HG02642 (cell line): ENCODE data around the gene FIP1L1.
"Not testable (repeated sequence)": the region's sequence is repeated elsewhere in the genome, so short reads cannot be mapped to it uniquely, and the experiment has no call there.

ENCODE experiments used
- ATAC-seq: cut with Tn5 transposase; IDR thresholded peaks from one replicate; pipeline ENCODE4 v1.9.1; 2021; ENCODE audit warnings: mild to moderate bottlenecking; ENCODE audit not compliant: unreplicated experiment, poor library complexity

Gene FIP1L1

DNA sequence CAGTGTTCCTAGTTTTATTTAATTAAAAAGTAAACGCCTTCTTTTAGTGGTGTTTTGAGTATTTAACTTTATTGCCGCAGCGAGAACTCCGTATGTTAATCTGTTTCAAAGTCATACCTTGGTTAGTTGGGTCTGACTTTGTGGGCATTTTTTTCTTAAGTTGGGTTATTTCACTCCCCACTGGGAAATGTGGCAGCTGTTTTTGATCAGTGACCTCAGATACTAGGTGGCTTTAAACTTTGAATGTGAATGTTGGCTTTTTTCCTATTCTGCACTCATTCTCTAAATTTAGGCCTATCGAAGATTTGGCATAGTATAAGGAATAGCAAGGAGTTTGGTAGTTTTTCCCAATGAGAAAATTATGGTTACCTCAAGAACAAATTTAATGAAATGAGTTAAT, 85.9 kb downstream of the FIP1L1 start:
- no peak for ATAC-seq

DNA sequence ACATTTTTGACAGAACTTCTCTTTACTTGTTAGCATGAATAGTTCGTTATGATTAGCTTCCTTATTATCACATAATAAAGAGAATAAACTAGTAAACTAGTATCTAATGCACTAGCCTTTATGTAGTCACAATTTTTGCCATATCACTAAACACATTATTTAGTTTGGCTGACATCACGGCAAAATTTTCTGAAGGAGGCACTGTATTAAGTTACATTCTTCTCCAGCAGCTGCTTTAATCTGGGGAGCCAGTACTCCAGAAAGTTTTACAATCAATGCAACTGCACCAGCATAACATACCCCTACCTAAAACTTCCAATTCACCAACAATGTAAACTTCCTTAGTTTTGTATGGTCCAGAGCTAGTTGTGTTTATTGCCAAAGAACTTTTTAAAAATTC, 87.8 kb downstream of the FIP1L1 start:
- ATAC-seq = no peak

DNA sequence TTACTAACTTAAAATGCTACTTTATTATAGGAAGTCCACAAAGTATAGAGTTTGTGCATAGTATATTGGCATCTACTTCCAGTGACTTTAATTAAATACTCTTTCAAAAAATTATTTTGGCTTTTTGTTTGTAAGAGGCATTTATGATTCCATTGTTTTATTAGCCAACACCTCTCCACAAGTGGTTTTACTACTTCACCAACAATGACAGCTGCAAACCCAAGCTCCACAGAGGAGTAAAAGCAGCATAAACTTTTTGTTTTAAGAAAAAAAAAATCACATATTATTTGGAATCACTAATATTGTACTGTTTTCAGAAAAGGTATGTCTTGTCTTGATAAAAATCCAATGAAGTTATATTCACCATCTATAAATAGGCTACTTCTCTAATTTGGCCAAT, 88.5 kb downstream of the FIP1L1 start:
- no peak for ATAC-seq

DNA sequence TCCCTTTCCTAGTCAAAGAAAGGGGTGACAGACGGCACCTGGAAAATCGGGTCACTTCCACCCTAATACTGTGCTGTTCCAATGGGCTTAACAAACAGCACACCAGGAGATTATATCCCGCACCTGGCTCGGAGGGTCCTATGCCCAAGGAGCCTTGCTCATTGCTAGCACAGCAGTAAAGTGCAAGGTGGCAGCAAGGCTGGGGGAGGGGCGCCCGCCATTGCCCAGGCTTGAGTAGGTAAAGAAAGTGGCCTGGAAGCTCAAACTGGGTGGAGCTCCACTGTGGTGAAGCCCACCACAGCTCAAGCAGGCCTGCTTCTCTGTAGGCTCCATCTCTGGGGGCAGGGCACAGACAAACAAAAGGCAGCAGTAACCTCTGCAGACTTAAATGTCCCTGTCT, 89.1 kb downstream of the FIP1L1 start:
- not testable (repeated sequence) for ATAC-seq

DNA sequence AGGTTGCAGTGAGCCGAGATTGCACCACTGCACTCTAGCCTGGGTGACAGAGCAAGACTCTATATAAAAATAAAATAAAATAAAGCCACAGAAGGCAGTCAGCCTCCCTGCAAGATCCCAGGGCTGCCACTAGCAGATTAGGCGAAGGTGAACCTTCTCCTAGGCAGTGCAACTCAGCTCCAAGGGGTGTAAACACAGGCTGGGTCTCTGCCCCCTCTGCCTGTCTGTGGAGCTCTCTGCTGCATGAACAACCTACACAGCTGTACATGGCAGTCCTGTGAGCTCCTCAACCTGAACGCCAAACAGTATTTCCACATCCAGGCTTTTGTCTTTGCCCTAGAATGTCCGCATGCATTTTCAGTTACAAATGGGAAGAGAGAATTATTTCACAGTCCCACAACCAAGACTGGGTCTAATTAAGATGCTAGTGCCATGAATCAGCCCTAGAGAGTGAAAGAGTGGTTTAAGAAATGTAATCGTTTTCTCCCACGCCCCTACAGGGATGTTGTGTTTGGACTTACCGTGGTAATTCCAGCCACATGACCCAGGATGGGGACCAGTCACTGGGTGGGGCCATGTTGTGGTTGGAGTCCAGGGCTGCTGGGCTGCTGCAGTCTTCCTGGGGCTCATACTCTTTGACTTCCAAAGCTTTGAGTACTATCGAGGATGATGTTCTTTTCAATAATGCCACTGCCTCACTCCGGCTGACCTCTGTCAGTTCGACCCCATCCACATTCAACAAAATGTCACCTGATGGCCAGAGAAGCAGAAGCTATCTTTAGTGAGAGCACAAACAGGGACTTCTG, 99.0 kb downstream of the FIP1L1 start:
- ATAC-seq = no peak

DNA sequence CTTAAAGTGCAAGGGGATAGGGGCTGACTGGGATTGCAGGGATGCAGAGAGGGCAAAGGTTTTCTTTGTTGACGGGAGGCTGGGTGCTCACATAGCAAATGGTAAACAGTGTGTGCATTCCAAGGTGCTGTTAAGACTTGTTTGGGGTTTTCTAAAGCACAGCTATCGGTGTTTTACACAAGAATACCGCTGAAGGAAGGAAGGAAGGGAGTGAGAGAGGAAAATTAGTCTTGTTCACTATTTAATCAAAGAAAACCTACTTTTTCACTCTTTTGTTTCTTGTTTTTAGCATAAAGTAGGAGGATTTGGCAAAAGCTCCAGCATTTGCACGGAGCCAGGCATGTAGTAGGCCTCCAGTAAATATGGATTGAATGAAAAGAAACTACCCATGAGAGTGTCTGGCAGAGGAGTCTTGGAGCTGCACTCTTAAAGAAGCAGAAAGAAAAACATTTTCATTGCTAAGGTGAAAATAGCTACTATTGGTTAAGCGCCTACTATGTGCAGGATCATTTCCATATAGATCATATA, 99.7 kb downstream of the FIP1L1 start:
- ATAC-seq = no peak

DNA sequence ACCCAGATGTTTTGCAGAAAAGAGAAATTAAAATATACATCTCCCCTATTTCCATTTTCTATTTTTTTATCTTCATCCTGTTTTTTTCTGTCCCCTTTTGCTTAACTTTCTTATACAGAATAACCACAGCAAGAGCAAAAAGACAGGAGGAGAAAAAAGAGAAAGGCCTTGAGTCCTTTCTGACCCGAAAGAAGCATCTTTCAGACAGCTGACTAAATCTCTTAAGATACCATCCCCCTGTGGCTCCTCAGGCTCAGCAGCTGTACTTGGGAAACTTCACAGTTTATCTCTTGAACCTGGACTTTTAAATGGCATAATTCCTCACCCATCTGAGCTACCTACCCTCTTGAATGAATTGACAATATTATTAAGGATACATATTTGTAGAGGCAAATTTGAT, 100.2 kb downstream of the FIP1L1 start:
- no peak for ATAC-seq

DNA sequence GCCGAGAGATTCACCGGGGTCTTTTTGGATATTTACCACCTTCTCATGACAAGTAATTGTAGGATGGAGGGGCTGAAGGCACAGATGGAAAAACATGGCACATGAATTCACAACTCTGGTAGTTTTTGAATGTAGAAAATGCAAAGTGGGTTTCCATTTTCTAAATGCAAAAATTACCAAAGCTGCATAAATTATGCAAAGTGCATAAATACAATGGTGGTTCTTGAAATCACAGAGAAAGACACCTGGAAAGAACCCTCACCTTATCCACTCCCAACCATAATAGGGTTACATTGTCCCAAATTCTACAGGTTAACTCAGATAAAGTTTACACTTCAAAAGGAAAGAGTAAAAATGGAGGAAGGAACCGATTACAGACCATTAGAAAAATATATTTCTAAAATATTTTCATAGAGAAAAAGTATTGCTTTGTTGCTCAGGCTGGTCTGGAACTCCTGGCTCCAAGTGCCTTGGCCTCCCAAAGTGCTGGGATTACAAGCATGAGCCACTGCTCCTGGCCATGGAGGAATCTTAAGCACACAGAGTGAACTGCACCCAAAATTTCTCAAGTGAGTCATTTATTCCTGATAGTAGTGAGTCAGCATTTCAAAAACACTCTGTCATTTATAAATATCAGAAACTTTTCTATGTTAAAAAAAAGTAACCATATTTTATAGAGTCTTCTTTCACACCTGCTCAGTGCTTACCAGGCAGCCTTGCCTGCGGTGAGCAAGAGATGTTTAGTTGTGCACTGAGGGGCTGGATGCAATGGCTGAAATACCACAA, 101.4 kb downstream of the FIP1L1 start:
- no peak for ATAC-seq

DNA sequence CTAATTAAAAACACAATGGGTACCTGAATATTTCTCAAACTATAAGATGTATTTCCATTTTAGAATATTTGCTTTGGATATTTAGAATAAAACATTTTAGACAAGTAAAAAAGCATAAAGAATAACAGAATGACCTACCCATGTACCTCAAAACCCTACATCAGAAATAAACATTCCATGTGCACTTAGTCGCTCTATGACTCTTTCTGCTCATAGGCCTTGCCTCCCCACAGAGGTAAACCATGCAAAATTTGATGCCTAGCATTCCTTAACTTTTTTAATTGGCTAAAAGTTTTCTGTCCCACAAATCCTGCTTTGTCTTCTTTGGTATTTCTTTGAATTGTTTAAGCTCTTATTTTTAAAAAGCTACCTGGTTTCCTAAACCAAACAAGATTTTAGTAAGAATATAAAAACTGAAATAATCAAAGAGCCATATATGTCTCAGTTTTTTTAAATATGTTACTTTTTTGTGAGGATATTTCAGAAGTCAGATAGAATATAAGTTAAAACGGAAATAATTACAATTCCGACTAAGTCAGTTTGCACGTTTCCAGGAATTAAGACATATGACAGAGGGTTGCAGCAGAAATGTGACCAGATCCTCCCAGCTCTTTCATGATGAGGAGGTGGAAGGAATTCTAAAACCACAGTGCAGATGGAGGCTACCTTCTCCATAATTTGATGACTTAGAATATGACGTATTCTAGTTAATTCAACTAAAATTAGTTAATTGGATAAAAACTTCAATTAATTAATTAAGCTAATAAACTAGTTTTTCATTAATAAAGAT, 102.5 kb downstream of the FIP1L1 start:
- no peak for ATAC-seq

DNA sequence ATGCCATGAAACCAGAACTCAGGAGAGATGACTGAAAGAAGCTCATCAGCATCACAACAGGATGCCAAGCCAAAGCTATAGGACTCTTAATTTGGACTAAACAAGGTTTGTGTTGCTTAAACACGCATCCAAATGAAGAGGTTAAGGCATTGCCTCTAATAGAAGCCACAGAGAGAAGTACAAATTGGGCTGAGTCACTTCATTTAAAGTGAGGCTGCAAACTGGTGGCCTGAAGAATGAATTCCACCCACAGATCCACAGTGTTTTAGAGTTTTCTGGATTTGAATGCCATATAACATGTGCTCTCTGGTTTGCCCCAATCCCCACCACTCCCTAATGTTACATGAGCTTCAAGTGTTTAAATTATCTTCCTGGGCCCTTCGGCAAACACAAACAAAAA, 103.5 kb downstream of the FIP1L1 start:
- ATAC-seq = no peak

DNA sequence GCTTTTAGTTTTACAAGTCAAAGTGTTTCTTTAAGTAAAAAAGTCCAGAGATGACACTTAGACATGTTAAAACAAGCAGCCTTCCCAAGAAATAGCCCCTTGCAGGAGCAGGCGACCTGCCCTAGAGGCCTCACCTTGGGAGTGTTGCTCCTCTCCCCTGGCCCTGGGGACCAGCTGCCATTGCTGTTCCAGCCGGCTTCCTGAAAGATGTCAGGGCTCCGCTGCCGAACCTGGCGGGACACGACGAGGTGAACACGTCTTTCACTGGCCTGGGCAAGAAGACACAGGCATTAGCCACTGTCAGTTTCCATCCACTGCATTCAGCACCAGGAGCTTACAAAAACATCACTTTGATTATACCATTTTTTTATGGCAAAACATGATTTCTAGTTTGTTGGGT, 104.1 kb downstream of the FIP1L1 start:
- no peak for ATAC-seq

DNA sequence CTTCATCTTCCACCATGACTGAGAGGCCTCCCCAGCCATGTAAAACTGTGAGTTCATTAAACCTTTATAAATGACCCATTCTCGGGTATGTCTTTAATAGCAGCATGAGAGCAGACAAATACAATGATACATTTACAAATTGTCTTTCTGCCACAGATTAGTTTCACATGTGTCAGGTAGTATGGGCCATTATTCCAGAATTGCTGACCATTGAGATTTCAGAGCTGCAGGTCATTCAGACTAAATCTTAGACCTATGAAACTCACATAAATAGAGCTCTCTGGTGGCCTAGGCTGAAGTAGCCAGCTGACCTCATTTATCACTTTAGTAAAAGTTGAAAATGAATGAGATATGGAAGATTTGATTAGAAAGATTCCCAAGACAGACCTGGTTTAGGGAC, 105.8 kb downstream of the FIP1L1 start:
- ATAC-seq = no peak

DNA sequence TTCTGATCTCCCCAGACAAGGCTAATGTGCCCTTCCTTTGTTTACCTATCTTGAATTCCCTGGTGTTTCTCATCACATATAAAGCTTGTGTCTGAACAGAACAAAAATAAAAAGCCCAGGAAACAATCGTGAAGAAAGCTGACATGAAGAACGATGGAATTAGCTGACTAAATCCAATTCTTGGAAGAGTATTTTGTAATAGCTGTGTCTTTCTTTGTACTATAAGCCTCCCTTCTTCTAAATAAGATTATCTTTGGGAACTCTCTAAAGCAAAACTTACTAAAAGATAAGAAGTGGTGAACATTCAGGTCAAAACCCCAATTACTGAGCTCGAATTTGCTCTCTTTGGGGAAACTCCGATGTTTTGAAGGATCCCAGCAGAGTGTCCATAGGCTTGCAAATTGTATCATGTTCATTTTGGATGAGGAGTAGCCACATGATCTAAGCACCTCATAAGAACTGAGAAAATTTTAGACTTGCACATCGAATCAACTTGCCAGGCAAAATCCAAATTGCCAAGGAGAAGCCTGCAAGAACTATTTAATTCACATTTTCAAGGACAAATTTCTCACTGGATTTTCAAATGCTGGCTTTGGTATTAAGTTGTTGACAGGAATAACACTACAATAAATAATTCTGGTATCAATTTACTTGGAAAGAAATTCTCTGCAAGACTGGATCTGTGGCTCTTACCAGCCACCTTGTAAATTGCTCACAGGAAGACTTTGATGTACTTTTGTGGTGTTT, 107.6 kb downstream of the FIP1L1 start:
- no peak for ATAC-seq

DNA sequence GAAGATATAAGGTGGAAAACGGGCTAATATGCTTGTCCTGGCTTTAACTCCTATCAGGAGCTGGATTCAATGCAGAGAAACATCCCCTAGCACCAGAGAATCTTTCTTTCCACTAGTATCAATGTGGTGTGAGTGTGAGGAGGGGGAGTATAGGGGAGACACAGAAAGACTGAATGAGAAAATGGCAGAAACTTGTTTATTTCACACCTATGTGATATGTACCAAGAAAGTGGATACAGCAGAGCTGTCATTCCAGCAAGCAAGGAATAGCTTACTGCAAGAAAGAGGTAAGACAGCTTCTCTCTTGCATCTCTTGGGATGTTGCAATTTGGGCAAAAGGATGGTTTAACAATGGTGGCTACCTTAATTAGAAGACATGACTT, 108.2 kb downstream of the FIP1L1 start:
- ATAC-seq = no peak

DNA sequence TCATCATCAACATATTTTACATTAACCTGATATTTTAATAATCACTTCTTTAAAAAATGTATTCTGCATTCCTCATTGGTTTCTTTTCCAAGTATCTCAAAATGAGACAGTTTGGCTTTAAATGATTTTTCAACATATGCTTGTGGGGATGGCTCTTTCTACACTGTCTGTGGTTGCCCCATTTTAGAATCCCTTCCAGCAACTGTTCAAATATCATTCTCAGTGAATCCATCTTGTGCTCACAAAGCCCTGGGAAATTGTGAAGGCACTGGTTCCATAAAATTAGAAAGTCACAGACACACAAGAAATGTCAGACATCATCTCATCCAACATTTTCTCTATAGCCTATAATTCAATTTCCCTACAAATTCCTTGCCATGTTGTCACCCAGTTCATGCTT, 110.3 kb downstream of the FIP1L1 start:
- ATAC-seq = no peak

DNA sequence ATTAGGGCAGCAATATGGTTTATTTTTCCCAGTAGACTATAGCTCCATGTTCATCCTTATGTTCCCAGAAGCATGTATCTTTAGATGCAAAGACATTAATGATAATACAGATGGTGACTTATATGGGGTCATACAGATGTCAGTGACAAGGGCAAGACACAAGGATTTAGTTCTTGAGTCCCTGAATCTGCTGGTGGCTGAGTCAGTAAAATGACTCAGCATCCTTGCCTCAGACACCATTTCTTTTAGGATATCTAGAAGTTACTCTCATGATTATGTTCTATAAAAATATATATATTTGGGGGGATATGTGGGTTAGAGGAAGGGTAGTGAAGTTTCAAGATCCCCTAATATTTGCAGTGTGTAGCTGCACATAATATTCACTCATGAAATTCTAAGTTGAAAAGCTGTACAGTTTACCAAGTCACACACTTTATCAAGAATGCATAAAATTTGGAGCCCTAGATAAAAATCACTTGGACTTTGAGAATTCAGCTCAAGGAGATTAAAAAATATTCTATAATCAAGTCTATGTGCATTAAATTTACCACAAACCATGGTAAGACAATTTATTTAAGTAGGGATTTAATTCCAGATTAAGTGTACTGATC, 111.9 kb downstream of the FIP1L1 start:
- no peak for ATAC-seq

DNA sequence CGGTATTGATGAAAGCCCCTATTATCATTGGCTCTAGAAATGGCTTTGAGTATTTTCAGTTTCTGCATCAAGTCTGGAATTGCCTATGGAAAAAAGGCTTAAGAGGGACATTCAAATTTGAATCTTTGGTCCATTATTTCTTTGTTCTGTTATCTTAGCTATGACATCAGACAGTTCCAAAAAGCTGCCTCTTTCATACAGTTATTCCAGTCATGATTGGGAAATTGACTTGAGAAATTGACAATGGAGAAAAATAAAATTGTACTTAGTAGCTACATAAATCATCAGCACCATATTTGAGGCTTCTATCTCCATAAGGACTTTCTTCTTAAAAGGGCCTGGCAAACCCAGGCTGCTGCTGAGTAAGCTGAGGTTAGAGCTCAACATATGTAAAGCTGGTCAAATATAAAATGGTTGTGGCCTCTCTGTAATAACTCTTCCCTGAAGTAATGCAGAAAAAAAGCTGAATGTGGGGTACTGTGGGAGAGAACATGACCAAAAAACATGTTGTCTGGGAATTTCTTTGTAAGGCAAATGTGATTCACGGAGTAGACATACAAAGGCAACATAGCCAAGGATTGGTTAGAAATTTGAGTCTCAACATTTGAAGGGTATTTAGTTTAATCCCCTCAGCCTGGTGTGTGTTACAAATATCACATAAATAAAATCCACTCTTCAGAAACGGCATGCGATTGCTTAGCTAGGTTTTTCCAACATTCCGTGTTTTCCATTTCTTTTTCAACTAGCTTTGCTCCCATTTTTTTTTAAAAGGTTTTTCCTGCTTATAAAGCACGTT, 112.9 kb downstream of the FIP1L1 start:
- ATAC-seq = no peak

DNA sequence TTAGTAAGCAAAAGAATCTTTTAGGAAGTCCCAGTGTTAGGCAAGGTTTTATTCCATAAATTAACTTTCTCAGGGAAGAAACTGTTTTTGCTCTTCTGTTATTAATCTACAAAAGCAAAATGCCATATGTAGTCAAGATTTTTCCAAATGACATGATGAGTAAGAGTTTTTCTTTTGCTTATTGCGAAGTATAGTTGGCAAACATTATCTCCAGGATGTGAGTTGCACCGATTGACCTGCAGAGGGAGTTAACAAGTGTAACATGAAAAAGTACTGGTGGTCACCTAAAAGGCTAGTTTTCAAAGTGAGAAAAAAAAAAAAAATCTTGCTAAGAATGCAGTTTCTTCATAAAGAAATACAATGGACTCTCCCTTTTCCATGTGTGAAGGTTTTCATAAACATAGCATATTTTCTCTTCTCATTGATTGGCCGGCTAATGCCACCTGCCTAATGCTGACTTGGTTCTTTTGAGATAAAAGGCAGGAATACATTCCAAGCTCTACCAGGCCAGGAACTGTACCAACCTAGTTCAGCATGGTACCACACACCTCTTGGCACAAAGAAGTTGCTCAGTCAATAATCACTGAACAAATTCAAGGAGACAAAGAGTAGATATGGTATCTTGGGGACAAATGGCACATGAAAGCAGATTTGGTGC, 113.7 kb downstream of the FIP1L1 start:
- ATAC-seq = no peak
